ENCODE measurements around the gene WDR90.

WDR90 gene

GRCh38 chr16:626787-627453 is 22.2 kb upstream of the WDR90 start:
- DNase-seq = peak; percentile 27

DNA sequence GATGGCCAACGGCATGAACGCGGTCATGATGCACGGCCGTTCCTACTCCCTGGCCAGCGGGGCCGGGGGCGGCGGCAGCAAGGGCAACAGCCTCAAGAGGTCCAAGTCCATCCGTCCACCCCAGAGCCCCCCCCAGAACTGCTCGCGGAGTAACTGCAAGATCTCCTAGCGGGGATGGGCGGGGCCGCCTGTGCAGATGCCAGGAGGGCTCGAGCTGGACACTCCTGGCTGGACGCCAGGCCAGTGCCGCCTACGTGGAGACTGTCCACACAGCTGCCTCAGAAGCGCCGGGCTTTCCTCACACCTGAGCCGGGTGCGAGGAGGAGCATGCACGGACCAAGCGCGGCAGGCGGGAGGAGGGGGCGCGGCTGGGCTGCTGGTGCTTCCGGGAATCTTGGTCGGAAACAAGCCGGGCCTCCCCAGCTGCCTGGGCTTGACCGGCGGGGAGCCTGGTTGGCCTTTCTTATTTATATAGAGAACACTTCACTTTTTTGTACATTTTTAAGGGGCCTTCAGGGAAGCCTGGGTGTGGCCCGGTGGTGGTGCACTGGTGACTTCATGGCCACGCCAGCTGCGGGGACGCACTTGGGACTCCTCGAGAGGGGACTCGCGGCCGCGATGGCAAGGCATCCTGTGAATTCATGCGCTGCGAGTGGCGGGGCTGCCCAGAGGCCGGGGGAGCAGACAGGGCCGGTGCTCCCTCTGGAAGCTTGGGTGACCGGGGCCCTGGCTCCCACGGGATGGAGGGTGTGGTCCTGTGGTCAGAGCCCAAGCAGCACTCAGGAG is 21.5 kb upstream of the WDR90 start:
- no peak for DNase-seq

DNA sequence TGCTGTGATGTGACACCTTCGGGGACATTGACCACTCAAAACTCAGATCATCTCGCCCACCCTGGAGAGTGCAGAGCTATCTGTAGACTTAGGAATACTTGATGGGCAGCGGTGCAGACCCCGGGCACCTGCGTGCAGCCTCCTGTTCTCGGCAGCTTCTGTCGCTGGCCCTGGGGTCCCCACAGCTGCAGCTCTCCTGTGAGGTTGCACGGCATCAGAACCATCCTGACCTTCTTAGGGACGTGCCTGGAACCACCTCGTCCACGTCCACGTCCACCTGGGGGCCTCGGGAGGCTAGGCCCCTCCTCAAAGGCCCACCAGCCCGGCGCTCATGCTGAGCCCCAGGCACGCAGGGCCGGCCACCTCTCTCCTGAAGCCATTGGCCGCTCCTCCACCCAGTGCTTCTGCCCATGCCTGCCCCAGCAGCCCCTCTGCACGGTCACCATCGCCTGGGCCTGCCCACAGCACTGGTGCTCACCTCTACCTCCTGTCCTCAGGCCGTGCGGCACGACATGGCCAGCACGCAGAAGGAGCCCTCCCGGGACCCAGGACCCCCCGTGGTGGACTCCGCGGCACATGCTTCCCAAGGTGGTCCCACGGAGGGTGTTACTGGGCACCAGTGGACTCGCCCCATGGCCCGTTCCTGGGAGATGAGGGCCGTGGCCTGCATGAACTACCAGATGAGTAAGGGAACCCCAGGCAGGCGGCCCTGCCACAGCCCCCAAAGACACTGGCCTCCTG is 20.7 kb upstream of the WDR90 start:
- DNase-seq = no peak

GRCh38 chr16:629185-629832 is 19.9 kb upstream of the WDR90 start:
- no peak for DNase-seq

- DNase-seq = no peak
Observed at GRCh38 chr16:629833-630248, 19.3 kb upstream of the WDR90 start.

DNA sequence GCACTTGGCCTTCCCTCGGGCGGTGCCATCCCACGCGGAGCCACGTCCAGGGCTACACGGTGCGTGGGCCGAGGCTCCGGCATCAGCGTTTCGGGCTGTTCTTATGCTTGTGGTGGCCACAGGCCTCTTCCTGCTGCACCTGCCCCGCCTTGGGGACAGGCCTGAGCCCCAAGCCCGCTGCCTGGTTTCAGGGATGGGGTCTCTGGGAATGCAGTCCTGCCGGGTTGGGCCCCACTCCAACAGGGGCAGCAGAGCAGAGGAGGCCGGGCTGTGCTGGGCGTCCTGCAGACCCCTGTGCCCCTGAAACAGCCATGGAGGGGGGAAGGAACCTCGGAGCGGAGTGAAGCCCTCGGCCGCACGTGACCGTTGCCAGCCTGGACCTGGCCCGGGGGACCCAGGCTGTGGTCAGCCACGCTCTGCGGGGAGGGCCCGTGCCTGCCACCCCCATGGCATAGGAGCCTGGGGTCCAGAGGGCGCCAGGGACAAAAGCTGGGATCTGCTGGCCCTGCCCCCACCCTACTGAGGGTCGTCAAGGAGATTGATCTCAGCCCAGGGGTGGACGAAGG is 18.8 kb upstream of the WDR90 start:
- no peak for DNase-seq

GRCh38 chr16:630815-631405 is 18.3 kb upstream of the WDR90 start, which contains the start of gene WFIKKN1:
WFIKKN1 (plus strand) TSS chr16:630985; CDS start chr16:631254, 269 bp downstream.
- no peak for DNase-seq

GRCh38 chr16:631808-632358 is 17.3 kb upstream of the WDR90 start:
- DNase-seq = no peak

GRCh38 chr16:632486-633335 is 16.5 kb upstream of the WDR90 start:
- DNase-seq = no peak

DNA sequence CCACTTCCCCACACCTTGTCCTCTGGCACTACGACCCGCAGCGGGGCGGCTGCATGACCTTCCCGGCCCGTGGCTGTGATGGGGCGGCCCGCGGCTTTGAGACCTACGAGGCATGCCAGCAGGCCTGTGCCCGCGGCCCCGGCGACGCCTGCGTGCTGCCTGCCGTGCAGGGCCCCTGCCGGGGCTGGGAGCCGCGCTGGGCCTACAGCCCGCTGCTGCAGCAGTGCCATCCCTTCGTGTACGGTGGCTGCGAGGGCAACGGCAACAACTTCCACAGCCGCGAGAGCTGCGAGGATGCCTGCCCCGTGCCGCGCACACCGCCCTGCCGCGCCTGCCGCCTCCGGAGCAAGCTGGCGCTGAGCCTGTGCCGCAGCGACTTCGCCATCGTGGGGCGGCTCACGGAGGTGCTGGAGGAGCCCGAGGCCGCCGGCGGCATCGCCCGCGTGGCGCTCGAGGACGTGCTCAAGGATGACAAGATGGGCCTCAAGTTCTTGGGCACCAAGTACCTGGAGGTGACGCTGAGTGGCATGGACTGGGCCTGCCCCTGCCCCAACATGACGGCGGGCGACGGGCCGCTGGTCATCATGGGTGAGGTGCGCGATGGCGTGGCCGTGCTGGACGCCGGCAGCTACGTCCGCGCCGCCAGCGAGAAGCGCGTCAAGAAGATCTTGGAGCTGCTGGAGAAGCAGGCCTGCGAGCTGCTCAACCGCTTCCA is 15.7 kb upstream of the WDR90 start:
- DNase-seq = no peak

DNA sequence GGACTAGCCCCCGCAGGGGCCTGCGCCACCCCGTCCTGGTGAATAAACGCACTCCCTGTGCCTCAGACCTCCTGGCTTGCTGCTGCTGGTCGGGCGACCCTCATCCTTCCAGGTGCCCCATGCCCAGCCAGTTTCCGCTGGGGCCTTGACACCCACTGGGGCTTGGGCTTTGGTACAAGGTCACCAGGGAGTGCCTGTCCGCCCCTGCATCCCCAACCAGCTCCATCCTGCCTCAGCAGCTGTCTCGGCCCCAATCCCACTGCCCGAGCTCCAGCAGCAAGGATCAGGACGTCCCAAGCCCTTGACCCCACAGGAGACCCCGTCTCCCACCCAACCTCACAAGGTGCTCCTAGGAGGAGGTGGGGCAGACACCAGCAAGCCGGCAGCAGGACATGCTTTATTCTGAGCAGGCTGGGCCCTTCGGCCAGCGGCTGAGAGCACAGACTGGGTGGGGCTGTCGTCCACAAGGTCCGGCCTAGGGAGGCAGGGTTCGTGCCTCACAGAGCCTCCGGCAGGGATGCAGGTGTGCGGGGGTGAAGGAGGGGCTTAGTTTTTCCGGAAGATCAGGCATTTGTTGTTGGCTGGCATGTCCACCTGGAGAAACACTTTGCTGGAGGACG is 15.0 kb upstream of the WDR90 start:
- no peak for DNase-seq

- no peak for DNase-seq
Observed at GRCh38 chr16:634996-635395, 14.2 kb upstream of the WDR90 start.

DNA sequence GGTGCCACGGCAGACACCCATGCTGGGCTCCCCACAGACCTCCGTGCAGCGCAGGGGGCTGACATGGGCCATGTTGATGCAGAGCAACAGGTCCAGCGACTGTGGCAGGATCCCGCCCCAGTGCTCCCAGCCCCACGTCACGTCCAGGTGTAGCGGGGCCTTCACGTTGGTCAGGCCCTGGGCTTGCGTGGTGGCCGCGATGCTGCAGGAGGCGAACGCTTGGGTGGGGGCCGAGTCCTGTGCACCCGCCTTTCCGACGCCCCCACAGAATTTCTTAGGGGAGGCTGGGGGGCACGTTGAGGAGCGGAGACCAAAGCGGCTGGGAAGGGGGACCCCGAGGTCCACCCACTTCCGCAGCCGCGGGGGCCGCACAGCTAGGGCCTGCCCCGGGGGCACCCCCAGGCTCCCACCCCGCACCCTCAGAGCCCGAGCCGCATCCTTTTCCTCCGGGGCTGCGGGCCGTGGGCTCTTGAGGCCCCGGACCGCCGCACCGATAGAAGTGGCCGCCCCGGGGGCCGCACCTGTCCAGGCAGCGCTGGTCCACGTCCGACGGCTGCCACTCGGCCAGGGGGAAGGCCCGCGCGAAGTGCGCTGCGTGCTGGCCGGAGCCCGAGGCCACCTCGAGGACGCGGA is 13.5 kb upstream of the WDR90 start:
- no peak for DNase-seq

DNA sequence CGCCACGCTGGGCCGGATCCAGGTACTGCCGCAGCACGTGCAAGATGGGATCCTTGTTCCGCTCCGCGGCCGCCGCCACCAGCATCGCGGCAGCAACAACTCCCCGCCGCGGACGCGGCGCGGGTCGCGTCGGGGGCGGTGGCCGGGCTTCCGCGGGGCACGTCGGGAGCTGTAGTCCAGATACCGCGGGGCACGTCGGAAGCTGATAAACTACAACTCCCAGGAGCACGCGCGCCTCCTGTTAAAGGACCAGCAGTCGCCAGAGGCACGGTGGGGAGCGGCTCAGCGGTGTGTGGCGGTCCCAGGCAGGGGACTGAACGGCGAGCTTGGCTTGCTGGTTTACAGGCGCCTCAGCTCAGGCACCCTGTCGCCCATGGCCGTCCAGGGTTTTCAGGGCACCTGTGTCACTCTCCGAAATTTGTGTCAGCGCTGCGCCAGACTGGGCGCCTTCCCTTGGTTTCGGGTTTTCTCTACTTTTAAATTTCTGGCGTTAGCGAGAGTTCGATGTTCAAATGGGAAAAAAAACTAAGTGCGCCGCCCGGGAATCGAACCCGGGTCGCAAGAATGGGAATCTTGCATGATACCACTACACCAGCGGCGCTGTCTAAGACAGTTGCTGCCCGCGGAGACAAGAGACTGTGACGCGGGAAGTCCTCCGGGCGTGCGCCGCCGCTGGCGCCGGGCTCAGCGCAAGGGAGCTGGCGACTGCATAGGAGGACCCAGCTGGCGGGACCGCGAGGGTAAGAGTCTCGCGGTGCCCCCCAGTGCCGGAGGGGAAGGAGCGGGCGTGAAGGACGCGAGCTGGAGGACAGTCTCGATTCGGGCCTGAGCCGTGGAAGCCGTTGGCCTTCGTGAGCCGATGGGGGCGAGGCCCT is 12.7 kb upstream of the WDR90 start, which contains the start of gene METTL26:
TSS of gene METTL26 (minus strand) at position 100 of the 875 bp plus-strand sequence. CDS start at position 85, 15 bp downstream.
- DNase-seq = peak; percentile 96

DNA sequence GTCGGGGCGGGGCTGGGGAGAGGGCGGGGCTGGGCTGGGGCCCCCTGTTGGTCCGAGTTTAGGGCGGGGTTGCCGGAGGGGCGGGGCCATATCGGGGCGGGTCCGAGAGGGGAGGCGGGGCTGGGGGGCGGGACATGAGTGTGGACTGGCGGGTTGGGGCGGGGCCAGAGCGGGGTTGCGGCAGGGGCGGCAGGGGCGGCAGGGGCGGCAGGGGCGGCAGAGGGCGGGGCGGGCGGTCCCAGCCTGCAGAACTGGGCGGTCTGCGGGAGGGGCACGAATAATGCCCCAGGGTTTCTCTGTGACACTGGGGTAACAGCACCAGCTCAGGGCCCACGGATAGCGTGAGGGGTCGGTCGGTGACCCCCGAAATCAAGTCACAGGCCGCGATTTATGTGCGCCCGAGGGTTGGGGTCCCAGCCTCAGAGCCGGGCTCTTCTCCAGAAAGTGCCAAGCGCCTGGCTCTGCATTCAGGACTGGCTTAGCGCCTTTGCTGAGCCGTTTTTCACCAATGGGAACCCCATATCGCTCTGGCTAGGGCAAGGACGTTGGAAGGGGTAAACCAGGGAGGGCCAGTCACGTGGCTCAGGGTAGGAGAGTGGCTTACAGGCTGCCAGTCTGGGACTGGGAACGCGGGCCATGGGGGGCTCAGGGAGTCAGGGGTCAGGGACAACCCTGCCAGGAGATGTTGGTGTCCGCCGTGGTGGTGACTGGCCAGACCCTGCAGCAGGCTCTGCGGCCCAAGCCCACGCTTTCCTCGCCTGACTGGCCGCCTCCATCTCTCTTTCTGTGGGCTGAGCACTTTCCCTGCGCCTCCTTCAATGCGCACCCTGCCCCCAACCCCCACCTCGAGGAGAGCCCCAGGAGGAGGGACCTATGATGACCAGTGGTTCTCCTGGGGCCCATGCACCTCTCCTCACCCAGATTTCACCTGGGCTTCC is 11.8 kb upstream of the WDR90 start:
- DNase-seq = peak; percentile 96

DNA sequence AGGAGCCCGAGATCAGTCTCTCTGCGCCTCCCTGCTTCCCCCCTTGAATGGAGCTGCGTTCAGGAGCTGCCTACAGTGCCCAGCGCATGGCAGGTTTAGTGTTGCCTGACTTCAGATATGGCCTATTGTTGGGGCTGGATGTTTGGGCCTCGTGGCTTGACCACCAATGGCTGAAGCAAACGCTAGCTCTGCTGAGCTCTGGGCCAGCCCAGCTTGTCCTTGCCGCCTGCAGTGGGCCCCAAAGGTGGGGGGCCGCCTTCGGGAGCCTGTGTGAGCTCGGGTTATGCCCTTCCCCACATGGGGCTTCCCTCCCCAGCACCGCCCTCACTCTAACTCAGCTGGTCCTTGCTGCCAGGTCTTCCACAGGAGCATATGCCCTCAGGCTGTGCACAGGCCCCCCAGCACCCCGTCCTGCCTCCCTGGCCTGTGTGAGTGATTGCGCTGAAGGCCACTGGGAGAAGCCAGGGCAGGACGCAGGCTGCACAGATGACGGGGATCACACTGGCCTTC is 11.1 kb upstream of the WDR90 start:
- DNase-seq = no peak

DNA sequence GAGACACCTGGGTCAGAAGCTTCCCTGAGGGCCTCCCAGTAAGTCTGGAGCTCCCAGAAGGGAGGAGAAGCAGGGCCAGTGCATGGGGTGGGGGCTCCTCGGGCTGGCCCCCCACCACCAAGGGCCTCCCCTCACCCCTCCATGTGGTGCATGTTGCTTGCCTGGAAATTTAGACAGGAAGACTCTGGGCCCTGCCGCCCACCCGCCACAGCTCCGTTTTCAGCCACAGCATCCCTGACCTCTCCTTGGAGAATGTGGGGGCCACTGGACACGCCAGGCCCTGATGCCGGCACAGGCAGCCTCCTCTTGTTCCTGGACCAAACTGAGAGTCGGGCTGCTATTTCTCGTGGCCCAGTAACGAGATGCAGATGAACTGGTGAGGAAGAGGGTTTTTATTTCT is 10.3 kb upstream of the WDR90 start:
- DNase-seq = no peak
